Hepatocyte (in vitro differentiated cells): ENCODE measurements around the gene FAM193A.

Source experiments
- CTCF ChIP-seq: fragments of 200-600 bp; sonication (generic); IDR thresholded peaks from 2 replicates; pipeline ENCODE4 v1.5.1; 2016; ENCODE audit warnings: antibody characterized with exemption, mild to moderate bottlenecking; ENCODE audit not compliant: poor library complexity
- EZH2phosphoT487 ChIP-seq: fragments of 200-600 bp; sonication (generic); IDR thresholded peaks from one replicate; pipeline ENCODE4 v1.6.1; 2018; ENCODE audit warnings: antibody characterized with exemption, mild to moderate bottlenecking, low read depth, moderate library complexity; ENCODE audit not compliant: unreplicated experiment, severe bottlenecking

GRCh38 chr4:2728806-2729532, 192.5 kb downstream of the FAM193A start:
- TF ChIP-seq CTCF (no peak), EZH2phosphoT487 (no peak)
